HG02678 (cell line): ENCODE data around the gene PRKCE.

Source experiments
- ATAC-seq: cut with Tn5 transposase; IDR thresholded peaks from one replicate; pipeline ENCODE4 v1.9.1; 2021; ENCODE audit warnings: mild to moderate bottlenecking, moderate library complexity; ENCODE audit not compliant: unreplicated experiment

The PRKCE gene

DNA sequence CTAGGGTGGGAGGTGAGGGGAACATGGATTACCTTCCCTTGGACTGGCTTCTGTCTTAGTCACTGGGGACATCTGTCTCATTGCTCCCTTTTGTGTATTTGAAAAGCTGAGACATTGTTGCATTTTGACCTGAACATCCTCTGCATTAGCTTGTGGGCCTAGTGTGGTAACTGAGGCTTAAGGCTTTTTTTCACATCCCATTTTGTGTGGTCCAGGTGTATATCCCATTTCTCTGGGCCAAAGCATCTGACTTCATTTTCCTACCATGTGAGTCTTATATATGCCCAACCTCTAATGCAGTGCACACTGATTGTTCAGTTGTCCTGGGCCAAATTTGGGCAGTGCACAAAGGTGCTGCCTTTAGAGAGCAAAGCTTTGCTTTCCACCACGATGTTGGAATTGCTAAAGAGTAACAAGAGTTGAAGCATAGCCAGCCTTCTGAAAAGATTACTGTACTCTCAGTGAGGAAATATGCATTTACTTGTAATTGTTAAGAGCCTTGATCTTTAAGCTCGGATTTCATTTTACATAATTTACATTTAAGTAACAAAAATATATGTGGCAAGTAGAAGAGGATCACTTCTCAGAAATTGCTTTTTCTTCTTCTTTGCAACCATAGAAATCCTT, 13.3 kb downstream of the PRKCE start:
- no peak for ATAC-seq

GRCh38 chr2:45668509-45668908, 17.0 kb downstream of the PRKCE start:
- no peak for ATAC-seq

DNA sequence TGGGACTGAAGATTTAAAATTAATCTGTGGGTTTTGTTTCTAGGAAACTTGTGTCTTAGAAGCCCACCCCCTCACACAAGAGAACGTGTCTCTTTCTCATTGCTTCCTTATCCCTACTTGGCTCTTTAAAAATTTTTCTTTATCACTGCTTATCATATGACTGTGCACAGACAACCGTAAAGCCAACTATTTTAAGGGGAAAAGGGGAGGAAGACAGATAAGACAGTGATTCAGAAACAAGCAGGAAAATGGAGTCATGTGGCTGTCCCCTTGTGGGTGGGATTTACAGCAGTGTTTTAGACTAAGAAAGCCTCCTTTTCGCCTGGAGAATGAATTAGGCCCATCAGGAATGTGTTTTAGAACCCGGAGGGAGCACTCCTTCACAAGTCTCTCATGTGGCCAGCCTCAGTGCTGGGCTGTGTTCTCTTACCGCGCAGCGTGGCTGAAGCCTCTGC, 17.6 kb downstream of the PRKCE start:
- no peak for ATAC-seq

DNA sequence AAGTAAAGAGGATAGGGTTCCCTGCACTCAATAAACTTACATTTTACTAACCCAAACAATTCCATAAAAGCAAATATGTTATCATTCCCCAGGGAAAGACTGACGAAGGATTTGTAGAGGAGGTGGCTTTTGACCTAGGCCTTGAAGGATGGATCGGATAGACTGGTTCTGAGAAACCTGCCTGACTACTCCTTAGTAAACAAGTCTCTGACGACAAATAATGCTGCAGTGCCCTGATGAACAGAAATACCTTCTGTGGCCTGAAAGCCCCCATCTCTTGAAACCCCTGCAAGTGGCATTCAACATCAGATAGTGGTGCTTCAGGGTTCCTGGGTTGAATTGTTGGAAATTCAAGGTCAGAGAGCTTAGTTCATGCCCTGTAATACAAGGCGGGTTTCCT, 19.2 kb downstream of the PRKCE start:
- no peak for ATAC-seq

GRCh38 chr2:45672138-45672537, 20.7 kb downstream of the PRKCE start:
- ATAC-seq, result no peak

- ATAC-seq, result no peak
Observed at GRCh38 chr2:45674035-45674816, 22.8 kb downstream of the PRKCE start.

DNA sequence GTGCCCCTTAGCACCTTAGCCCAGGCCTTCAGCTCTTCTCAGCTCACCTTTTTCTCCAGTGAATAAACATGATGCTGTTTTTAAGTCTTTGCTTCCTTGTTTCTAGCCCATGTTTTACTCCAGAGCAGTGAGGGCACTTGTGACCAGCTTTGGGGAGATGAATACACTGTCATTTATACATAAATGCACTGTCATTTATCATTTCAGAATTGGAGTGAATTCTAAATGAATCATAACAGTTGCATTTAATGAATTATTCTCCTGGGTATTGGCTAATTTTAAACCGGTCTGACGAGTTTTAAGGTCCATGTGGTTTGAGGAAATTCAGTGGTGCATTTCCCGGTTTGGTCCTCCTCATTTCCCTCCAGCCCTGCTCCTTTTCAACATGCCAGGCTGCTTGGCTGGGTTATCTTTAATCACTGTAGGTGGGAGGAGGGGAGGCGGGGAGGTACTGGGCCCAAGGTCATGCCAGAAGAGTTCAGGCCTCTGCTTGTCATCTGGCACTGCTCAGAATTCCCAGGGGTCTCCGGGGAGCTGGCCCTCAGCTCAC, 23.9 kb downstream of the PRKCE start:
- ATAC-seq, result no peak

GRCh38 chr2:45676088-45676487, 24.6 kb downstream of the PRKCE start:
- ATAC-seq, result no peak

DNA sequence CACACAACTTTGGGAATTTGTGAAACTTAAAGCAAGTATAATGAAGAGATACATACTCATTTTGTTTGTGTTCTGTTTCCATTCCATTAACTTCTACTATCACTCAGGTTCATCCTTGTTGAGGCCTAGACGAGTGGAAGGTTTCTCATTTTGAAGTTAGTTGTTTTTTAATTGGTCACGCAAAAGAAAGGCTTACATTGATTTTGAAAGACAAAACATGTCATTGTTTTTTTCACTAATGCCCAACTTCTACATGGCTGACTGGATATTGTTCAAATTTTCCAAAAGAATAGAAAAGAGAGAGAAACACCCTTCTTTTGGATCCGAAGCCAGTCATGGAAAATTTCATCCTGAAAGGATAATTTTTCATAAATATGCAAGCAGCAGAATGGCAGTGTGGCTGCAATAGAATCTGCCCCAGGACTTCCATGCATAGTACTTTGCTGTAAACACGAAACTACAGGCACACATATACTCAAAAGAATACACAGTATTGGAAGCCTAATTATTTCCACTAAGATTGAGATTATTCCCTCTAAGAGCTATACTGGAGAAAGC, 27.4 kb downstream of the PRKCE start:
- ATAC-seq, result no peak

DNA sequence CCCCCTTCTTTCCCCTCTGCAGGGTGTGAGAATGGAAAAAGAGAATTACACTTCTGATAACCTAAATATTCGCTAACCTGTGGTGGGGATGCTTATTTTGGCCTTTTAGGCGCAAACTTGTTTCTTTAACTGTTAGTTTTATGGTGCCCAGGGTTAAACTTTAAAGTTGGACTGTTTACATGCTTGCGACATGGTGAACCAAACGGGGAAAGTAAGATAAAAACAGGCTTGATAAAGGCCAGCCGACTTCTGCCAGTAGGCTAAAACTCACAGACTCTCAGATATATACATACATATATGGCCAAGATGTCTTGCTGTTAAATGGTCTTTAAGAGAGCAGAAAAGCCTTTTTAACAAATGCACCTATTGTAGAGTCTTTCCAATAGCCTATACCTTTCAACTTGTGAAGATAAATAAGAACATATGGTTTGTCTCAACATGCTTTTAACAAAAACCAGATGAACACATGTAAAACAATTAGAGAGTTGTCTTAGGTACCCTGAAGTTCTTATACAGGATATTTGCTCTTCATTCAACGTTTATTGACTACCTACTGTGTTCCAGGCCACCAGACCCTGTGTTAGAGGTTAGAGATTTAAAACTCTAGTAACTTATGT, 29.0 kb downstream of the PRKCE start:
- ATAC-seq, result no peak

DNA sequence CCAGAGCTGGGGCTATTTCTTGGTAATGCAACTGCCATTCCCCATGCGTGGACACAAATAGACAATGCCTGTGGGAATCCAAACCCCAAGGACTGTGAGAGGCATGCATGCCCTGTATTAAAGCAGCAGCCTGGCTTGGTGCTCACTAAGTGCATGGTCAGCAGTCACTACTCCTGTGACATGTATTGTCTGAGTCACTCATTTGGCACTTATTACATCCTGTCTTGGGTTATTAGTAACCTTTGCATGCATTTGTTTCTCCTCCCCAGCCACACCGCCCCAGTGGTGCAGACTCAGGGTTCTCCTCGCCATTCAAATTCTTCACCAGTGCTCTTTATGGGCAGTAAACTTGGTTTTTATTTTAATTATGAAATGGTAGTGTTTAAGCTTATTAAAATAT, 30.2 kb downstream of the PRKCE start:
- peak; percentile 84 for ATAC-seq

DNA sequence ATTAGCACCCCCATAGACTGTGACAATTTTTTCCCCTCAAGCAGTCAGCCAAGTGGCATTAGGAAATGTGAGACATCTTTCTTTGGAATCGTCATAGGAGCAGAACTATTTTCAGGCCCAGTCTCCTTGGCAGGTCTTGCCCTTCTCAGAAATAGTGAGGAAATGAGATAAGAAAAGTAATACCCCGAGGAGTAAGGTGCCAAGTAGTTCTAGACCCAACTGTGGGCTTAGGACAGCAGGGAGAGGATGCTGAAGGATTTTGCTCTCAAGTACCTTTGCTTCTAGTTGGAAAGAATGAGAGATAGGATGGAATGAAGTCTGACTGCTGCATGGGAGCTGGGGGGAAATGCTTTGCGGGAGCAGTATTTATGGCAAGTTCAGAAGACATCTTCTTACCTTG, 31.8 kb downstream of the PRKCE start:
- no peak for ATAC-seq

- ATAC-seq, result no peak
Observed at GRCh38 chr2:45684756-45685155, 33.3 kb downstream of the PRKCE start.

DNA sequence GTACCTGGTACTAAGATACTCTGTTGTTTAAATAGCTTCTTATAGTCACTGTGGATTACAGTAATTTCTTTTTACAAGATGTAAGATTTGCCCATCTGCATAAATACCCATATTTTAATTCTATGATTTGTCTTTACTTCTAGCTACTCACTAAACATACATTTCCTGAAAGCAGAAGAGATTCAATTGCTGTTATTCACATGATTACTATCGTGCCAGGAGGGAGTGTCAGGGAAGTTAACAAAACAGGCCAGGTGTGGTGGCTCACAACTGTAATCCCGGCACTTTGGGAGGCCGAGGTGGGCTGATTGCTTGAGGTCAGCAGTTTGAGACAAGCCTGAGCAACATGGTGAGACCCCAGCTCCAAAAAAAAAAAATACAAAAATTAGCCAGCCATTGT, 33.8 kb downstream of the PRKCE start:
- no peak for ATAC-seq

DNA sequence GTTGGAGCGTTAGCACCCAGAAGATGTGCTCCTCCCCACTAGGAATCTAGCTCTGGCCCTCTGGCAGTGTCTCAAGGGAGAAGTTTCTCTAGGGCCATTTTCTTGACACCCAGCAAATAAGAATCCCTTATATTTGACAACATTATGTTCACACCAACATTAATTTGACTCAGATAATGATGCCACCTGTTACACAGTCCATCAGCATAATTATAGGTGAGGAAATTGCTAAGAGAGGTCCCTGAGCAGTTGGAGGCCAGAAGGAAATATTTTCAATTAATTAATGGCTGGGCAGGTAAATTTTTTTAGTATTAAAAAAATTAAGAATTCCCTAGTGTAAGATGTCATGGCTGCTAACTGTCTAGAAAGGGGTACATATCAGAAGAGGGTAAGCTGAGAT, 36.5 kb downstream of the PRKCE start:
- no peak for ATAC-seq

GRCh38 chr2:45688479-45689298, 37.2 kb downstream of the PRKCE start:
- no peak for ATAC-seq

DNA sequence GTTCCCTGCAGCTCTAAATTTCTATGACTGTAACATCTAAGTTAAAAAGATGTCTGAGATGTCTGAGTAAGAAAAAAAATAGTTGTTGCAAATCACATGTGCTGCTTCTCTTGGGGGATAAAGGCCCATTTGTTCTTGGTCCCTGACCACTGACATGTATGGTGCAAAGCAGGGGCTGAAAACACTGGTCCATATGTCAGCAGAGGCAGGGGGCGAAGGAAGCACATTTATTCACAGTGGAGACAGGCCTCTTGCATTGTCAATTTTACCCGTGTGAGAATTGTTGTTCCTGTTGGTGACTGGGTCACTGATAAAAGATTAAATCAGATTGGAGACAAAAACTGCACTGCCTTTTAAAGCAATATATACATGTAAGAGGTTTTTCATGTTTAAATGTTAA, 38.8 kb downstream of the PRKCE start:
- no peak for ATAC-seq

DNA sequence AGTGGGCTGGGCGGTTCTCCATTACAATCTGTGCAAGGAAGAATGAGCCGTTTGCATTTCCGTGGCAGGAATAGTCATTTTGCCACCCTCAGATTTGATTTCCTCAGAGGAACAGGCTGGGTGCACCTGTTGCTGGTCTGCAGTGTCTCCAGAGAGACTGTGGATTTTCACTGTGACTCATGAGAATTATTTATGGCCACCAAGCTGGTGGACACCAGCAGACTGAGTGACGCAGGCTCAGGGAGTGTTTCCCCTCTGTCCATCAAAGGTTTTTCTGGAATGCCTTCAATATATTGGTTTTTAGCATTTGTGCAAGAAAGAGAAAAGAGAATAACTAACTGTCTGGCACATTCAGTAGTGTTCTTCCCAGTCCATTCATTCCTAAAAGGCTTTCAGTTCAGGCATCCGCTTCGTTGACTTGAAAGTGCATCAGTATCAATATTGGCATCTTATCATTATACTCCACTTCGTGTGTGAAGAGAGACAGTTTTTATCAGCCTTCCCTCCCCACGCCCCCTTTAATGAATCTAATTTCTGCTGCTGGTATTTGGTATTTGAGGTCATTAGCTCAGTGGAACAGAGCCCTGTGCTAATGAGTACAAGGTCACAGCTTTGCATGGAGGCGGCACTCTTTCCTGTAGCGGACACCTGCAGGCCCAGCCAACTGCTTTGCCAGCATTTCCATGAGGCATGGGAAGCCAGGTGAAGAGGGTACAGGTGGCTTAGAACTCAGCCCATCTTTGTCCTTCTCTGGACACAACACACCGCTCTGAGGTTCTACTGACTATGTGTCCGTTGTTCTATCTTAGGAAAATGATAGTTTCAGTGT, 39.9 kb downstream of the PRKCE start:
- ATAC-seq, result peak; percentile 62

DNA sequence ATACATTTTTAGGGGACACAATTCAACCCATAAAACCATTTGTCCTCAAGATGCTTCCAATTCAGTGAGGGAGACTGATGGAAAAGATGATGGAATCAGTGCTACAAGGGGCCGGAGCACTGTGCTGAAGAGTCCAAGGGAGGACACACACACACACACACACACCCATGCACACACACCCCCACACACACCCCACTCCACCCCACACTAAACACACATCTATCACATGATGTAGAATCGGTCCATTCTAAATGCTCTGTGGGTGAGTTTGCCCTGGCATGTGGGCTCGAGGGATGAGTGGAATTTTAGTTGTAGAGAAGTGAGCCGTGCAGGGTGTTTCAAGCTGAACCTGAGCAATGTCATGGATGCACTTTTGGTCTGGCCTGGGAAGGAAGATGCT, 41.1 kb downstream of the PRKCE start:
- no peak for ATAC-seq

DNA sequence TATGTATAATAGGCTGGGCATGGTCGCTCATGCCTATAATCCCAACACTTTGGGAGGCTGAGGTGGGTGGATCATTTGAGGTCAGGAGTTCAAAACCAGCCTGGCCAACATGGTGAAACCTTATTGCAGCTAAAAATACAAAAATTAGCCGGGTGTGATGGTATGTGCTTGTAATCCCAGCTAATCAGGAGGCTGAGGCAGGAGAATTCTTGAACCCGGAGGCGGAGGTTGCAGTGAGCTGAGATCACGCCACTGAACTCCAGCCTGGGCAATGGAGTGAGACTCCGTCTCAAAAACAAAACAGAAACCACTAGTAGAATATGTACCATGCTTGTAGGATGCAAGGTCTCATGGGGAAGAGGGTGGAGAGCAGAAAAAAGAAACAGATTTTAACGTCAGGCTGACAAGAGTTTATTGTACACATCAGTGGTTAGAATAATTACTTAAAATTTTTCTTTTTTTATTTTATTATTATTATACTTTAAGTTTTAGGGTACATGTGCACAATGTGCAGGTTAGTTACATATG, 44.1 kb downstream of the PRKCE start:
- ATAC-seq, result peak; percentile 43
